NB4 (cell line): ENCODE data around the gene KLHDC7A.

ENCODE experiments used
- CTCF ChIP-seq: IDR thresholded peaks from one replicate; pipeline ENCODE4 v1.5.1; 2012; ENCODE audit warnings: low read depth, low read length
- MAX ChIP-seq: IDR thresholded peaks from 2 replicates; pipeline ENCODE4 v1.6.1; 2011; ENCODE audit warnings: low read depth, low read length
- MYC ChIP-seq: IDR thresholded peaks from 2 replicates; pipeline ENCODE4 v1.6.1; 2011; ENCODE audit warnings: low read depth, low read length
- POLR2A ChIP-seq: IDR thresholded peaks from 2 replicates; pipeline ENCODE4 v1.6.1; 2011; ENCODE audit warnings: mild to moderate bottlenecking; ENCODE audit not compliant: insufficient read length; ENCODE audit errors: extremely low read depth

GRCh38 chr1:18464665-18465050 lies 16.1 kb upstream of the KLHDC7A start:
- TF ChIP-seq CTCF (no peak), POLR2A (no peak), MYC (no peak), MAX (no peak)
